Esophagus squamous epithelium (tissue), 4 donors: ENCODE results near the gene SH2D3A.

Source experiments
- POLR2A ChIP-seq, 4 donors: fragments of 450-650 bp; IDR thresholded peaks; one replicate each; pipeline ENCODE4 v1.6.1; 2017; ENCODE audit warnings: antibody characterized with exemption in 4 of 4, mild to moderate bottlenecking in 4 of 4, moderate library complexity in 3 of 4
- TF ChIP-seq, protein P1 (sequence below), 6 experiments: fragments of 450-650 bp in 4 of 6; fragments of 200-600 bp in 2 of 6; sonication (generic) in 2 of 6; IDR thresholded peaks; one replicate each; pipeline ENCODE4 v1.5.1; 2016 to 2019; ENCODE audit warnings: antibody characterized with exemption in 6 of 6, mild to moderate bottlenecking in 4 of 6, moderate library complexity in 4 of 6

DNA sequence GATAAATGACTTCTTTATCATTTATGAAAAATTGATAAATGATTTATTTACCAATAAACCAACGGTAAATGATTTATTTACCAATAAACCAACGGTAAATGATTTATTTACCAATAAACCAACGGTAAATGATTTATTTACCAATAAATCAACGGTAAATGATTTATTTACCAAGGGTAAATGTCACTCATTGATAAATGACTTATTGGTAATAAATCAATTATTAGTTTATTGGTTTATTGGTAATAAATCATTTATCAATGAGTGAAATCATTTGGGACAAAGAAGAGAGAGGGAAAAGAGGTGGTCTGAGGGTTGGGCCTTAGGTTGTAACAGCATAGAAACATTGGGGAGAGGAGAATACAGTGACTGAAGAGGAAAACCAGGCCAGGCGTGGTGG is 26.7 kb upstream of the SH2D3A start:
- TF ChIP-seq, protein P1, sequence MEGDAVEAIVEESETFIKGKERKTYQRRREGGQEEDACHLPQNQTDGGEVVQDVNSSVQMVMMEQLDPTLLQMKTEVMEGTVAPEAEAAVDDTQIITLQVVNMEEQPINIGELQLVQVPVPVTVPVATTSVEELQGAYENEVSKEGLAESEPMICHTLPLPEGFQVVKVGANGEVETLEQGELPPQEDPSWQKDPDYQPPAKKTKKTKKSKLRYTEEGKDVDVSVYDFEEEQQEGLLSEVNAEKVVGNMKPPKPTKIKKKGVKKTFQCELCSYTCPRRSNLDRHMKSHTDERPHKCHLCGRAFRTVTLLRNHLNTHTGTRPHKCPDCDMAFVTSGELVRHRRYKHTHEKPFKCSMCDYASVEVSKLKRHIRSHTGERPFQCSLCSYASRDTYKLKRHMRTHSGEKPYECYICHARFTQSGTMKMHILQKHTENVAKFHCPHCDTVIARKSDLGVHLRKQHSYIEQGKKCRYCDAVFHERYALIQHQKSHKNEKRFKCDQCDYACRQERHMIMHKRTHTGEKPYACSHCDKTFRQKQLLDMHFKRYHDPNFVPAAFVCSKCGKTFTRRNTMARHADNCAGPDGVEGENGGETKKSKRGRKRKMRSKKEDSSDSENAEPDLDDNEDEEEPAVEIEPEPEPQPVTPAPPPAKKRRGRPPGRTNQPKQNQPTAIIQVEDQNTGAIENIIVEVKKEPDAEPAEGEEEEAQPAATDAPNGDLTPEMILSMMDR (IDR thresholded peaks at IDR 0.05), result no peak
- no peak for TF ChIP-seq POLR2A (IDR thresholded peaks at IDR 0.05)
